Kasumi-1 (cell line): Measurements from ENCODE around the gene NUMB.

Source experiments
- DNase-seq, 2 experiments: peaks; one replicate each; lab custom pipeline; 2025; lab: John Stamatoyannopoulos, UW

The NUMB gene

GRCh38 chr14:73289729-73290128 is 168.6 kb downstream of the NUMB start:
- no peak for DNase-seq

GRCh38 chr14:73289308-73289707 is 169.0 kb downstream of the NUMB start:
- DNase-seq, result no peak

GRCh38 chr14:73287071-73287470 is 171.3 kb downstream of the NUMB start:
- no peak for DNase-seq

DNA sequence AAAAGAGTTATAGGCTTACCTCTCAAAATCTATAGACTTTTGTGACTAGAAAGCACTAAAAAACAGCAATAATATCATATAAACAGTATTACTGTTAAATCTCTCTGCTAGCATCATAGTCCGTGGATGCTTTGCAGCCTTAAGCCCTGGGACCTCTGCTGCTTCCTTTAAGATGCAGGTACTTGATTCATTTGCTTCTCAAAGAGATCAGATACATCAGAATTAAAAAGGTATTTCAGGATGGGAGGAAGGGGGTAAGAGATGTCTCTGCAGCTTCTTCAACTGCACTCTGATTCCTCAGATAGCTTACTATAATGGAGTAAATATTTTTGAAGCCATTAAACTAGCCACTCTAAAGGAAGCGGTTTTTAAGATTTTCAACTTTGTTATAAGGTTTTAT is 171.7 kb downstream of the NUMB start:
- DNase-seq, result no peak

DNA sequence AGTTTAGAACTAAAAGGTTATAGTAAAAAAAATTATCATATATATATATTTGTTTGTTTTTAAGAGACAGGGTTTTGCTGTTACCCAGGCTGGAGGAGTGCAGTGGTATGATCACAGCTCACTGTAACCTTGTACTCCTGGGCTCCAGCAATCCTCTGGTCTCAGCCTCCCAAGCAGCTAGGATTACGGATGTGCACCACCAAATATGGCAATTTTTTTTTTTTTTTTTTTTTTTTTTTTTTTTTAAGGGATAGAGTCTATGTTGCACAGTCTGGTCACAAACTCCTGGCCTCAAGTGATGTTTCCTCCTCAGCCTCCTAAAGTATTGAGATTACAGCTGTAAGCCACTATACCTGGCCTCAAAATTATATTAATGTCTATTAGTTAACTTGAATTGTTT is 172.4 kb downstream of the NUMB start:
- DNase-seq, result no peak

DNA sequence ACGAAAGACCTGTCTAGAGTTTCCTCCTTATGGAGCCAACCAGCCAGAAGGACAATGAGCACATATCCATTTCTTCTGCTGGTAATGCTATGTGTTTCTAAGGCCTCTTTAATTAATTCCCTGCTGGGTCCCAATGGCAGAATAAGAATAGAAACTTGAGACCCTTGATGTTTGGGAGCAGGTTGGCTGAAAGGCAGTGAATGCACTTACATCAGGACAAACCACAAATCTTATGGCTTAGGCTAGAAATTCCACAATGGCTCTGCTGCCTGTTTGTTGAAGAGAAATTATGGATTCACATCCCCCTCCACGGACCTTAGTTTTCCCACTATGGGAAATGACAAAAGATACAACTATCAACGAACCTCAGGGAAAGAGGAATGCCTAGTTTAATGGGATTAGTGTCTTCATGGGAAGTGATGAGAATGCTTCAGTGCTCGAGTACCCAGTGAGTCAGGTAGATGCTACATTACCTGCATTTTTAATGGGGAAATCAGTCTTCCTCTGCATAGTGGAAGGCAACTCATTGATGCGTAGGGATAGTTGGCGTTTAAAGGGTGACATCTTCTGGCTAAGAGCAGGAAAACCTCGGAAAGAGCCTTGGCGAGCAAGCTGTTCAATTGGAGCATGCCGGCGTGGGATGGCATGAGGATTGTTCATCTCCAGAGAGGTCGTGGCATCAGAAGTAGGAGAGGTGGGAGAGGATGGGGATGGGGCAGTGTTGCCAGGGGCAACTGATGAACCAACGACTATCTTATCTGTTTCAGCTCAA is 174.6 kb downstream of the NUMB start:
- no peak for DNase-seq

GRCh38 chr14:73280903-73281302 is 177.4 kb downstream of the NUMB start:
- DNase-seq, result no peak

DNA sequence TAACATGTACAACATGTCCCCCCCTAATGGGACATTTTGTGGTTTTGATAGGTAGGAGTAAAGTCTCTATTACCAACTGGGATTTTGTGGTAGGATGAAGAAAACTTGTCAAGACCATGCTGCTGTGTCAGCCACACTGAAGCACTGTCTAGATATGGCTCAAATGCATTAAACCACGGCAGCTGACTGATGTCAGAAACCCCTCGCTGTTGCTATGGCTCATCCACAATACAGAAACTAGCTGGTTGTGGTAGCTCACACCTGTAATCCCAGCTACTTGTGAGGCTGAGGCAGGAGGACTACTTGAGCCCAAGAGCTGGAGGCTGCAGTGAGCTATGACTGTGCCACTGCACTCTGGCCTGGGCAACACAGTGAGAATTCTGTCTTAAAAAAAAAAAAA is 181.0 kb downstream of the NUMB start:
- DNase-seq, result no peak

DNA sequence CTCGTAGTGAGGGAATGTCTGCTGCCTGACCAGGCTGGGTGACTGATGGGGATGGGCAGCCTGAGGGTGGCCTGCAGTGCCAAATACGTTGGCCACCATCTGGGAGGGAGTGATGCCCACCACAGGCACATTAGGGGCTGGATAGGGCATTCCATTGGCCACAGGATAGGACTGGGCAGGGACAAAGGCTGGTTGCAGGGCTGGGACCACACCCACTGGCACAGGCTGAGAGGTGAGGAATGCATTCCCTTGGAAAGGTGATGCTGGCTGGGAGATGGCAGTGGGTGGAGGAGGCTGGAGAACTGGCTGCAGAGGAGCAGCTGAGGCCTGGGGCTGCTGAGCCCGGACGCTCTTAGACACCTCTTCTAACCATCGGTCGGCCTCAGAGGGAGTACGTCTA is 181.5 kb downstream of the NUMB start:
- DNase-seq, result no peak

DNA sequence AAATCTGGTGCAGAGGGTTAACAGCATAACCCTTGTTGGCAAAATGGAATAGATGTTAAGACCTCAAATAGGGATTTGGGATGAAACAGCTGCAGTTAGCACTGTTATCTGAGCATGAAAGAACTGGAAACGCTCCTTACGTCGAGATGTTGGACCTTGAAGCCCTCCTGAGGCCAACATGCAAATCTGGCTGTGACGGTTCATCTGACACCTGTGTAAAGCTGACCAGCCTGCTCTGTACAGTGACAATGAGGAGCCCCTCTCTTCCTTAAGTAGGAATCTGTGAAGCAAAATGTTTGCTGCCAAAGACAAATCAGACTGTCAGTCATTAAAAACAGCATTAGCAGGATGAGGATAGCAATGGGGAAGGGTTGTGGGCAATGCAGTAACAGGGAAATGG is 184.5 kb downstream of the NUMB start:
- no peak for DNase-seq

DNA sequence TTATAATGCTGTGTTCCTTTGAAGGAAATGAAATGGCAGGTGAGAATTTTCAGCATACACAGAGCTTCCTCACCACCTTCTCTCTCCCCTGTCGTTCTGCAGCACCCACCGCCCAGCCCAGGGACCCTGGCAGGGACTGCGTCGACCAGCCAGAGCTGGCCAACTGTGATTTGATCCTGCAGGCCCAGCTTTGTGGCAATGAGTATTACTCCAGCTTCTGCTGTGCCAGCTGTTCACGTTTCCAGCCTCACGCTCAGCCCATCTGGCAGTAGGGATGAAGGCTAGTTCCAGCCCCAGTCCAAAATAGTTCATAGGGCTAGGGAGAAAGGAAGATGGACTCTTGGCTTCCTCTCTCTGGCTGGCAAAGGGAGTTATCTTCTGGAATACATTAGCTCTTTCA is 186.0 kb downstream of the NUMB start:
- DNase-seq, result no peak

DNA sequence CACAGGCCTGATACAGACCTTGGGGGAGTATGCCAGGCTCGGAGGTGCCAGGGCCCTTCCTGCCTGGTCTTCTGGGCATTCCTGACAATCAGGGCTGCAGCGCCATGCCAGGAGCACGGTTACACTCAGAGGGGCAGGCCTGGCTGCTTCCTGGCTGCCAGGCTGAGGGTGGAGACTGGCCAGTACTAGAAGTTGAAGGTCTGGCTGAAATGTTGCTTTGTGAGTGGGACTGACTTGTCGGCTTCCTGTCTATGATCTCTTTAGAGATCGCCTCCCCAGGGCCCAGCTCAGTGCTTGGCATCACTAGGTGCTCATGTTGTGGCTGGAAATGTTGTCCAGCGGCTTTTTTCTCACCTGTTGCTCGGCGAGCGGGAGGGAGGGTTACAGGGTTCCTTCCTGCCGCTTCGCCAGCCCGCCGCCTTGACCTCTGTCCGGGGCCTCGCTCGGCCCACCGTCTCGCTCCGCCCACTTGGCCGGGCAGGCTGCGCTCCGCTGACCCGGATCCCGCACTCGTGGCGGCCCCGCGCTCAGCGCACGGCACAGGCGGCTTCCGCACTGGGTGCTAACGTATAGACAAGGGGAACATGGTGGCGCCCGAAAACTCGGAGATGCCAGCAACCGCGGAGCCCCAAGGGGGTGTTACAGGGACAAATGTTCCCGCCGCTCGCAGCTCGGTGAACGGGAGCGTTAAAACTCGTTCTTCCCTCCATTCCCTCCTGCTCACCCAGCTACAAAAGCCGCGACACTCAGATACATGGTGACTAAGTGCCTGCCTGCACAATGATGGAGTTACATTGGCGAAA is 188.4 kb downstream of the NUMB start:
- DNase-seq, result no peak

DNA sequence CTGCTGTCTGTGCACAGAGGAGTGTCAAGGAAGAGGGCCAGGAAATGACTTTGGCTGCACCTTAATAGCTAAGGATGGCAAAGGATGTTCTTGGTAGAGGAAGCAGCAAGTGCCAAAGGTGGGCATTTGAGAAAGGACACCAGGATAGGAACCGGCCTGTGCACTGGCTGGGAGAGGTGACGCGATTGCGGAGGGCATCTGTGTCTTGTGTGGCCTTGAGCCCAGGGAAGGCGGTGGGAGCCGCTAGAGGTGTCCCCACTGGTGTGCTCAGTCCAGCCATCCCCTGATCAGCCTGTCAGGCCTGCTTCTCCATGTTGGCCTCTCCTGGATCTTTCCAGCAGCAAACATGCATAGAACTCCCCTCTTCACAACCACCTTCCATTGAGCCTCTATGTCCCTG is 190.9 kb downstream of the NUMB start:
- DNase-seq, result no peak

GRCh38 chr14:73266317-73266716 is 192.0 kb downstream of the NUMB start:
- no peak for DNase-seq

GRCh38 chr14:73265721-73266046 is 192.7 kb downstream of the NUMB start:
- DNase-seq, result no peak

DNA sequence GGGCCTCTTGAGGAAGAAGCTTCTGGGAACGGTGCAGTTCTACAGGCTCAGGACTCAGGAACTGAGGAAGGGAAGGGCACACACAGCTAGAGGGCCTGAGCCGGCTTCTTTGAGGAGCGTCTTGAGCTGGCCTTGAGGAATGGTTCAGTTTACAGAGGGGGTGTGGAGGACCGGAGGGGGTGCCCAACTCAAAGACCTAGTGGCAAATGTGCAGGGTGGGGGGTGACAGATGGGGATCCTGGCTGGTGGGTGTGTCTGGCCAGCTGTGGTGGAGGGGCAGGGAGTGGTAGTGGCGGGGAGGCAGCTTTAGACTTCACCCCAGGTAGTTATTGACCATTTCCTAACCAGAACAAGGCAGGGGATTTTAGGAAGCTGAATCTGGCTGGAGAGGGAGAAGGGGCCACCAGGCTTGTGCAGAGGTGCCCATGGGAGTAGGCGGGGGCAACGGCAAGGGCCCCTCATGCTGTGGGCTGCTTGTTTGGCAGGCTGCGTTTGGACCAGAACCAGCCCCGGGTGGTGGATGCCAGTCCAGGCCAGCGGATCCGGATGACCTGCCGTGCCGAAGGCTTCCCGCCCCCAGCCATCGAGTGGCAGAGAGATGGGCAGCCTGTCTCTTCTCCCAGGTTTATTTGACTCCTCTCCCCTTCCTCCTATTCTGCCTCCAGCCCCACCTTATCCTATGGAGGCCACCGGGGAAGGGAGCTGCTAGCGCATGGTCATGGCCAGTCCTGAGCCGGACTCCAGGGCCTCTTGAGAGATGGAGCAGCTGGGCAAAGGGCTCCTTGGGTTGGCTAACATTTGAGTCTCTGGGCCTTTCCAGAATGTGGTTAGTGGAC is 193.2 kb downstream of the NUMB start:
- no peak for DNase-seq

- no peak for DNase-seq
These were observed 194.1 kb downstream of the NUMB start for GRCh38 chr14:73264080-73264884.

DNA sequence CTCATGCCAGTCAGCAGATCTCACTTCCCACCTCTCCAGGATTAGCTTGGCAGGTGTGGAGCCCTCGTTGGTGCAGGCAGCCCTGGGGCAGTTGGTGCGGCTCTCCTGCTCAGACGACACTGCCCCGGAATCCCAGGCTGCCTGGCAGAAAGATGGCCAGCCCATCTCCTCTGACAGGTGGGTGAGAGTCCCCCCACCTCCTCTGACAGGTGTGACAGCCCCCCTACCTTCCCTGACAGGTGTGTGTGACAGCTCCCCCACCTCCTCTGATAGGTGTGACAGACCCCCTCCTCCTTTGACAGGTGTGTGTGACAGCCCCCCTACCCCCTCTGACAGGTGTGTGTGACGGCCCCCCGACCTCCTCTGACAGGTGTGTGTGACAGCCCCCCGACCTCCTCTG is 194.7 kb downstream of the NUMB start:
- DNase-seq, result no peak

GRCh38 chr14:73262427-73263183 is 195.7 kb downstream of the NUMB start:
- no peak for DNase-seq

GRCh38 chr14:73261520-73262426 is 196.6 kb downstream of the NUMB start:
- DNase-seq, result no peak
